Glomerular visceral epithelial cell (primary cell): ENCODE measurements around the gene GSKIP.
"Not testable (repeated sequence)": the region's sequence is repeated elsewhere in the genome, so short reads cannot be mapped to it uniquely, and the experiment has no call there.

Experiments
- DNase-seq: peaks from one replicate; pipeline ENCODE4 v3.0.0-alpha.2; 2016; ENCODE audit errors: extremely low spot score

GSKIP gene

GRCh38 chr14:96362965-96363750 lies at the start of gene GSKIP, which contains the start of gene ATG2B:
Gene GSKIP (plus strand): TSS chr14:96363526. CDS start chr14:96382248, 18,722 bp downstream.
Gene ATG2B (minus strand): TSS chr14:96363341. CDS start chr14:96362976, 365 bp downstream.
- peak; percentile 92 for DNase-seq

GRCh38 chr14:96316087-96316486 lies 47.2 kb upstream of the GSKIP start:
- no peak for DNase-seq

GRCh38 chr14:96318836-96319235 lies 44.5 kb upstream of the GSKIP start:
- DNase-seq = no peak

- DNase-seq = no peak
These were observed 42.7 kb upstream of the GSKIP start for GRCh38 chr14:96320605-96321004.

- DNase-seq = no peak
These were observed 39.1 kb upstream of the GSKIP start for GRCh38 chr14:96324219-96324618.

GRCh38 chr14:96338551-96338950 lies 24.8 kb upstream of the GSKIP start:
- no peak for DNase-seq

- no peak for DNase-seq
These were observed 22.0 kb upstream of the GSKIP start for GRCh38 chr14:96341323-96341722.

- no peak for DNase-seq
These were observed 17.7 kb upstream of the GSKIP start for GRCh38 chr14:96345669-96346068.

GRCh38 chr14:96347957-96348356 lies 15.4 kb upstream of the GSKIP start:
- DNase-seq = not testable (repeated sequence)

- peak; percentile 3 for DNase-seq
These were observed 13.8 kb upstream of the GSKIP start for GRCh38 chr14:96349286-96350075.

- no peak for DNase-seq
These were observed 11.3 kb upstream of the GSKIP start for GRCh38 chr14:96351986-96352385.

GRCh38 chr14:96352708-96353107 lies 10.6 kb upstream of the GSKIP start:
- DNase-seq = no peak

- DNase-seq = no peak
These were observed 9.1 kb upstream of the GSKIP start for GRCh38 chr14:96354246-96354645.

GRCh38 chr14:96357216-96357615 lies 6.1 kb upstream of the GSKIP start:
- no peak for DNase-seq

- DNase-seq = no peak
These were observed 3.4 kb upstream of the GSKIP start for GRCh38 chr14:96359959-96360358.

GRCh38 chr14:96362071-96362964 lies 1.0 kb upstream of the GSKIP start:
- peak; percentile 14 for DNase-seq

GRCh38 chr14:96363751-96364336 lies 518 bp downstream of the GSKIP start:
- peak; percentile 68 for DNase-seq

- DNase-seq = no peak
These were observed 1.6 kb downstream of the GSKIP start for GRCh38 chr14:96364962-96365361.

- DNase-seq = no peak
These were observed 5.2 kb downstream of the GSKIP start for GRCh38 chr14:96368534-96368933.

- DNase-seq = no peak
These were observed 7.2 kb downstream of the GSKIP start for GRCh38 chr14:96370528-96370927.

GRCh38 chr14:96373538-96373937 lies 10.2 kb downstream of the GSKIP start:
- no peak for DNase-seq
